WTC11 (cell line): Measurements from ENCODE around the gene ZNF451. TPM values are rescaled to one million over a fixed set of nuclear protein-coding genes. Genes with fewer than 3 reads are reported as not detected.

Experiments
- ATAC-seq: fragments of 200-7000 bp; cut with Tn5 transposase; 2 replicates; pipeline ENCODE4 v1.10.0; 2021; ENCODE audit warnings: mild to moderate bottlenecking, moderate library complexity
- CTCF ChIA-PET: fragments of 300-600 bp; sonication (Branson Sonifier 250); formaldehyde crosslinking; loops from one replicate; lab custom pipeline; 2021; ENCODE audit warnings: antibody characterized with exemption; lab: Charles Lee
- POLR2A ChIA-PET: fragments of 350-600 bp; sonication (Branson Sonifier 250); formaldehyde crosslinking; loops from one replicate; lab custom pipeline; 2021; ENCODE audit warnings: antibody characterized with exemption; lab: Charles Lee
- DNase-seq: peaks from one replicate; pipeline ENCODE4 v3.0.0; 2021; ENCODE audit warnings: low spot score
- H3K27ac Mint-ChIP-seq: 2 replicates; pipeline ENCODE4 v1.8.0; 2021; ENCODE audit warnings: mixed read lengths
- H3K27me3 Mint-ChIP-seq: 2 replicates; pipeline ENCODE4 v1.8.0; 2021; ENCODE audit warnings: low read depth, mild to moderate bottlenecking, moderate library complexity, mixed read lengths
- H3K36me3 Mint-ChIP-seq: 2 replicates; pipeline ENCODE4 v1.8.0; 2021; ENCODE audit warnings: mixed read lengths
- H3K4me1 Mint-ChIP-seq: 2 replicates; pipeline ENCODE4 v1.8.0; 2022; ENCODE audit warnings: mixed read lengths
- H3K4me3 Mint-ChIP-seq: 2 replicates; pipeline ENCODE4 v1.8.0; 2021; ENCODE audit warnings: mild to moderate bottlenecking, moderate library complexity, mixed read lengths
- H3K9me3 Mint-ChIP-seq: 2 replicates; pipeline ENCODE4 v1.8.0; 2021; ENCODE audit warnings: mixed read lengths
- FOXP1 ChIP-seq: sonication (generic); formaldehyde crosslinking; IDR thresholded peaks from 2 replicates; pipeline ENCODE4 v1.8.0; 2022; ENCODE audit warnings: missing genetic modification reagents, mild to moderate bottlenecking, moderate library complexity, borderline replicate concordance
- GABPB1 ChIP-seq: sonication (generic); formaldehyde crosslinking; IDR thresholded peaks from 2 replicates; pipeline ENCODE4 v1.8.1; 2023; ENCODE audit warnings: mild to moderate bottlenecking, missing genetic modification reagents
- GRHL2 ChIP-seq: fragments of 250-450 bp; sonication (Bioruptor Pico); IDR thresholded peaks from 2 replicates; pipeline ENCODE4 v1.8.0; 2022; ENCODE audit warnings: mild to moderate bottlenecking, moderate library complexity; ENCODE audit not compliant: insufficient replicate concordance, severe bottlenecking
- MXD4 ChIP-seq: fragments of 250-450 bp; sonication (Bioruptor Pico); IDR thresholded peaks from 2 replicates; pipeline ENCODE4 v1.8.0; 2021; ENCODE audit warnings: mild to moderate bottlenecking, moderate library complexity, borderline replicate concordance
- NFATC4 ChIP-seq: fragments of 250-450 bp; sonication (Bioruptor Pico); IDR thresholded peaks from 2 replicates; pipeline ENCODE4 v1.9.0; 2021; ENCODE audit warnings: mild to moderate bottlenecking
- SMAD4 ChIP-seq: sonication (generic); formaldehyde crosslinking; IDR thresholded peaks from 2 replicates; pipeline ENCODE4 v1.8.0; 2022; ENCODE audit warnings: mild to moderate bottlenecking, missing genetic modification reagents
- ZNF121 ChIP-seq: sonication (generic); formaldehyde crosslinking; IDR thresholded peaks from 2 replicates; pipeline ENCODE4 v1.8.0; 2023; ENCODE audit warnings: missing genetic modification reagents
- ZNF317 ChIP-seq: sonication (generic); formaldehyde crosslinking; IDR thresholded peaks from 2 replicates; pipeline ENCODE4 v1.8.1; 2023; ENCODE audit warnings: low read depth, mild to moderate bottlenecking, moderate library complexity, missing genetic modification reagents, borderline replicate concordance
- total RNA-seq: library from RNA; stranded (reverse); gene quantifications from 3 replicates; pipeline ENCODE4 v1.2.3, GENCODE V29; 2021
- TF ChIP-seq, protein P1 (sequence below): sonication (generic); formaldehyde crosslinking; IDR thresholded peaks from 2 replicates; pipeline ENCODE4 v1.8.0; 2023; ENCODE audit warnings: missing genetic modification reagents, mild to moderate bottlenecking, borderline replicate concordance
- TF ChIP-seq, protein P2 (sequence below): sonication (generic); formaldehyde crosslinking; IDR thresholded peaks from 2 replicates; pipeline ENCODE4 v1.8.0; 2022; ENCODE audit warnings: mild to moderate bottlenecking, missing genetic modification reagents
- TF ChIP-seq, protein P3 (sequence below): sonication (generic); formaldehyde crosslinking; IDR thresholded peaks from 2 replicates; pipeline ENCODE4 v1.8.1; 2023; ENCODE audit warnings: mild to moderate bottlenecking, missing genetic modification reagents, moderate library complexity
- TF ChIP-seq, protein P4 (sequence below): sonication (generic); formaldehyde crosslinking; IDR thresholded peaks from 2 replicates; pipeline ENCODE4 v1.8.1; 2023; ENCODE audit warnings: mild to moderate bottlenecking, moderate library complexity, missing genetic modification reagents
- TF ChIP-seq, protein P5 (sequence below): sonication (generic); formaldehyde crosslinking; IDR thresholded peaks from 2 replicates; pipeline ENCODE4 v1.8.0; 2022; ENCODE audit warnings: missing genetic modification reagents
- TF ChIP-seq, protein P6 (sequence below): fragments of 250-450 bp; sonication (Bioruptor Pico); conservative IDR thresholded peaks from 2 replicates; pipeline ENCODE4 v1.9.0; 2021; ENCODE audit warnings: mild to moderate bottlenecking

The ZNF451 gene
- total RNA-seq, 1 experiment from 2014 or later: 55.4 TPM

DNA sequence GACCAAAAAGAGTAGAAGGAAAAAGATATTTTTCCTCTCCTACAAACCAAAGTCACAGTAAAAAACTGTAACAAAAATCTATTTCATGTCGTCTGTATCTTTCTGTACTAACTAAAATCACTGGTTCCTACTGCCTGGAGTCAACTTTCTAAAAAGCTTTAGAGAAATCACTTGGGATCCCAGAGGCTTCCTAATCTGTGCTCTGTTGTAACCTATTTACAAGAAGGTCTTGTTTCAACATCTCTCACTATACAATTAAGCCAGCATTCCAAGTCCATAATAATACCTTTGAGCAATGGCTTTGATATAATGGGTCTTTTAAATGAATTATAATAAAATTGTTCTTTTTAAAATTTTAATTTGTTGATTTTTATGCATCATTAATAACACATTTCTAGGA lies 111.7 kb downstream of the ZNF451 start (continued):
- TF ChIP-seq, protein P1, sequence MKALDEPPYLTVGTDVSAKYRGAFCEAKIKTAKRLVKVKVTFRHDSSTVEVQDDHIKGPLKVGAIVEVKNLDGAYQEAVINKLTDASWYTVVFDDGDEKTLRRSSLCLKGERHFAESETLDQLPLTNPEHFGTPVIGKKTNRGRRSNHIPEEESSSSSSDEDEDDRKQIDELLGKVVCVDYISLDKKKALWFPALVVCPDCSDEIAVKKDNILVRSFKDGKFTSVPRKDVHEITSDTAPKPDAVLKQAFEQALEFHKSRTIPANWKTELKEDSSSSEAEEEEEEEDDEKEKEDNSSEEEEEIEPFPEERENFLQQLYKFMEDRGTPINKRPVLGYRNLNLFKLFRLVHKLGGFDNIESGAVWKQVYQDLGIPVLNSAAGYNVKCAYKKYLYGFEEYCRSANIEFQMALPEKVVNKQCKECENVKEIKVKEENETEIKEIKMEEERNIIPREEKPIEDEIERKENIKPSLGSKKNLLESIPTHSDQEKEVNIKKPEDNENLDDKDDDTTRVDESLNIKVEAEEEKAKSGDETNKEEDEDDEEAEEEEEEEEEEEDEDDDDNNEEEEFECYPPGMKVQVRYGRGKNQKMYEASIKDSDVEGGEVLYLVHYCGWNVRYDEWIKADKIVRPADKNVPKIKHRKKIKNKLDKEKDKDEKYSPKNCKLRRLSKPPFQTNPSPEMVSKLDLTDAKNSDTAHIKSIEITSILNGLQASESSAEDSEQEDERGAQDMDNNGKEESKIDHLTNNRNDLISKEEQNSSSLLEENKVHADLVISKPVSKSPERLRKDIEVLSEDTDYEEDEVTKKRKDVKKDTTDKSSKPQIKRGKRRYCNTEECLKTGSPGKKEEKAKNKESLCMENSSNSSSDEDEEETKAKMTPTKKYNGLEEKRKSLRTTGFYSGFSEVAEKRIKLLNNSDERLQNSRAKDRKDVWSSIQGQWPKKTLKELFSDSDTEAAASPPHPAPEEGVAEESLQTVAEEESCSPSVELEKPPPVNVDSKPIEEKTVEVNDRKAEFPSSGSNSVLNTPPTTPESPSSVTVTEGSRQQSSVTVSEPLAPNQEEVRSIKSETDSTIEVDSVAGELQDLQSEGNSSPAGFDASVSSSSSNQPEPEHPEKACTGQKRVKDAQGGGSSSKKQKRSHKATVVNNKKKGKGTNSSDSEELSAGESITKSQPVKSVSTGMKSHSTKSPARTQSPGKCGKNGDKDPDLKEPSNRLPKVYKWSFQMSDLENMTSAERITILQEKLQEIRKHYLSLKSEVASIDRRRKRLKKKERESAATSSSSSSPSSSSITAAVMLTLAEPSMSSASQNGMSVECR (CRISPR knock-in tag): no peak
- no peak for TF ChIP-seq MXD4 (CRISPR knock-in tag)
- TF ChIP-seq, protein P2, sequence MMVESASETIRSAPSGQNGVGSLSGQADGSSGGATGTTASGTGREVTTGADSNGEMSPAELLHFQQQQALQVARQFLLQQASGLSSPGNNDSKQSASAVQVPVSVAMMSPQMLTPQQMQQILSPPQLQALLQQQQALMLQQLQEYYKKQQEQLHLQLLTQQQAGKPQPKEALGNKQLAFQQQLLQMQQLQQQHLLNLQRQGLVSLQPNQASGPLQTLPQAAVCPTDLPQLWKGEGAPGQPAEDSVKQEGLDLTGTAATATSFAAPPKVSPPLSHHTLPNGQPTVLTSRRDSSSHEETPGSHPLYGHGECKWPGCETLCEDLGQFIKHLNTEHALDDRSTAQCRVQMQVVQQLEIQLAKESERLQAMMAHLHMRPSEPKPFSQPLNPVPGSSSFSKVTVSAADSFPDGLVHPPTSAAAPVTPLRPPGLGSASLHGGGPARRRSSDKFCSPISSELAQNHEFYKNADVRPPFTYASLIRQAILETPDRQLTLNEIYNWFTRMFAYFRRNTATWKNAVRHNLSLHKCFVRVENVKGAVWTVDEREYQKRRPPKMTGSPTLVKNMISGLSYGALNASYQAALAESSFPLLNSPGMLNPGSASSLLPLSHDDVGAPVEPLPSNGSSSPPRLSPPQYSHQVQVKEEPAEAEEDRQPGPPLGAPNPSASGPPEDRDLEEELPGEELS (CRISPR knock-in tag): no peak
- TF ChIP-seq FOXP1: no peak
- no peak for TF ChIP-seq SMAD4 (CRISPR knock-in tag)
- TF ChIP-seq, protein P3, sequence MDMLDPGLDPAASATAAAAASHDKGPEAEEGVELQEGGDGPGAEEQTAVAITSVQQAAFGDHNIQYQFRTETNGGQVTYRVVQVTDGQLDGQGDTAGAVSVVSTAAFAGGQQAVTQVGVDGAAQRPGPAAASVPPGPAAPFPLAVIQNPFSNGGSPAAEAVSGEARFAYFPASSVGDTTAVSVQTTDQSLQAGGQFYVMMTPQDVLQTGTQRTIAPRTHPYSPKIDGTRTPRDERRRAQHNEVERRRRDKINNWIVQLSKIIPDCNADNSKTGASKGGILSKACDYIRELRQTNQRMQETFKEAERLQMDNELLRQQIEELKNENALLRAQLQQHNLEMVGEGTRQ: no peak
- no peak for TF ChIP-seq GABPB1 (CRISPR knock-in tag)
- TF ChIP-seq GRHL2: no peak
- TF ChIP-seq, protein P4, sequence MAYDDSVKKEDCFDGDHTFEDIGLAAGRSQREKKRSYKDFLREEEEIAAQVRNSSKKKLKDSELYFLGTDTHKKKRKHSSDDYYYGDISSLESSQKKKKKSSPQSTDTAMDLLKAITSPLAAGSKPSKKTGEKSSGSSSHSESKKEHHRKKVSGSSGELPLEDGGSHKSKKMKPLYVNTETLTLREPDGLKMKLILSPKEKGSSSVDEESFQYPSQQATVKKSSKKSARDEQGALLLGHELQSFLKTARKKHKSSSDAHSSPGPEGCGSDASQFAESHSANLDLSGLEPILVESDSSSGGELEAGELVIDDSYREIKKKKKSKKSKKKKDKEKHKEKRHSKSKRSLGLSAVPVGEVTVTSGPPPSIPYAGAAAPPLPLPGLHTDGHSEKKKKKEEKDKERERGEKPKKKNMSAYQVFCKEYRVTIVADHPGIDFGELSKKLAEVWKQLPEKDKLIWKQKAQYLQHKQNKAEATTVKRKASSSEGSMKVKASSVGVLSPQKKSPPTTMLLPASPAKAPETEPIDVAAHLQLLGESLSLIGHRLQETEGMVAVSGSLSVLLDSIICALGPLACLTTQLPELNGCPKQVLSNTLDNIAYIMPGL (CRISPR knock-in tag): no peak
- TF ChIP-seq, all 79 proteins: peak for 0

DNA sequence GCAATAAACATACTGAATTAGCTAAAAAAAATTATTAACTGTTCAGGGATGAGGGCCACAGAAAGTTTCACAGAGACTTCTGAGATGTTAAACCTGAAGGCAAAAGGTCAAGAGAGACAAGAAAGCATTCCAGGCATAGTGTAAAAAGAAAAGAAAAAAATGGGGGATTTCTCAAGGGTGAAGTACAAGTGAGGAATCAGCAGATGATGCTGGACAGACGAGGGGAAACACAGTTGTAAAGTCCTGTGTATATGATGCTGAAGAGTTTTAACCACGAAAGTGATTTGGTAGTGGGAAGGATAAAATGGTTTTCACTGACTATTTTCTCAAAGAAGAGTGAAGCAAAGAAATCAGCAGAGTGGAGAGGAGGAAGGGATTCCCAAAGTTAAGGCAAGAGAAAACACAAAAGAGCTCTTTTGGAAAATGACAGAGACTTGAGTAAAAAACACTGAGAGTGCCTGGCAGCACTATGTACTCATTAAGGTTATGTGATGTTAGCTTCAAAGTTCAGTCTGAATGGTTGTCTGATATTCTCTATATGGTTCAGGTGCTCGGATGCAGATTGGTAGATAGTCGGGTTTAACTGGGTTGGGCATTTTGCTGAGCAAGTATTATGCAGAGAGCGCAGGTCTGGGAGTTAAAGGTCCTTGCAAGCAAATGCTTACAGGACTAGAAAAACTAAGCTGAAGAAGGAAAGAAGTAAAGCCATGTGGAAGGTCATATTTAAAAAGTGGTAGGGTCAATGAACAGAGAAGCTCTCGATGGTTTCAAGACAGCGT lies 115.8 kb downstream of the ZNF451 start:
- Mint-ChIP-seq H3K27me3 (no peaks in the 10 kb centered on the region), H3K9me3 (no peaks in the 10 kb centered on the region), H3K27ac (peak overlapping the region; percentile 31), H3K4me1 (peaks cover 17% of the 10 kb centered on the region), H3K36me3 (0 out of 2 replicates have a peak, but pooled peaks cover 4% of the 10 kb centered on the region), H3K4me3 (no peak overlapping the region)
- no peak for ATAC-seq
- ChIA-PET POLR2A (no interaction called here), CTCF (interaction anchor here (1.0 to 2.4 kb wide), 2 partner anchors 16 to 251 kb away, joined by 3 to 7 read pairs; partner anchors contain the start of genes BEND6 and RAB23)
- DNase-seq: no peak
- no peak for TF ChIP-seq ZNF317 (CRISPR knock-in tag)
- TF ChIP-seq, protein P1 (CRISPR knock-in tag): no peak
- TF ChIP-seq, protein P5, sequence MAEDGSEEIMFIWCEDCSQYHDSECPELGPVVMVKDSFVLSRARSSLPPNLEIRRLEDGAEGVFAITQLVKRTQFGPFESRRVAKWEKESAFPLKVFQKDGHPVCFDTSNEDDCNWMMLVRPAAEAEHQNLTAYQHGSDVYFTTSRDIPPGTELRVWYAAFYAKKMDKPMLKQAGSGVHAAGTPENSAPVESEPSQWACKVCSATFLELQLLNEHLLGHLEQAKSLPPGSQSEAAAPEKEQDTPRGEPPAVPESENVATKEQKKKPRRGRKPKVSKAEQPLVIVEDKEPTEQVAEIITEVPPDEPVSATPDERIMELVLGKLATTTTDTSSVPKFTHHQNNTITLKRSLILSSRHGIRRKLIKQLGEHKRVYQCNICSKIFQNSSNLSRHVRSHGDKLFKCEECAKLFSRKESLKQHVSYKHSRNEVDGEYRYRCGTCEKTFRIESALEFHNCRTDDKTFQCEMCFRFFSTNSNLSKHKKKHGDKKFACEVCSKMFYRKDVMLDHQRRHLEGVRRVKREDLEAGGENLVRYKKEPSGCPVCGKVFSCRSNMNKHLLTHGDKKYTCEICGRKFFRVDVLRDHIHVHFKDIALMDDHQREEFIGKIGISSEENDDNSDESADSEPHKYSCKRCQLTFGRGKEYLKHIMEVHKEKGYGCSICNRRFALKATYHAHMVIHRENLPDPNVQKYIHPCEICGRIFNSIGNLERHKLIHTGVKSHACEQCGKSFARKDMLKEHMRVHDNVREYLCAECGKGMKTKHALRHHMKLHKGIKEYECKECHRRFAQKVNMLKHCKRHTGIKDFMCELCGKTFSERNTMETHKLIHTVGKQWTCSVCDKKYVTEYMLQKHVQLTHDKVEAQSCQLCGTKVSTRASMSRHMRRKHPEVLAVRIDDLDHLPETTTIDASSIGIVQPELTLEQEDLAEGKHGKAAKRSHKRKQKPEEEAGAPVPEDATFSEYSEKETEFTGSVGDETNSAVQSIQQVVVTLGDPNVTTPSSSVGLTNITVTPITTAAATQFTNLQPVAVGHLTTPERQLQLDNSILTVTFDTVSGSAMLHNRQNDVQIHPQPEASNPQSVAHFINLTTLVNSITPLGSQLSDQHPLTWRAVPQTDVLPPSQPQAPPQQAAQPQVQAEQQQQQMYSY (CRISPR knock-in tag): no peak
- TF ChIP-seq, protein P6, sequence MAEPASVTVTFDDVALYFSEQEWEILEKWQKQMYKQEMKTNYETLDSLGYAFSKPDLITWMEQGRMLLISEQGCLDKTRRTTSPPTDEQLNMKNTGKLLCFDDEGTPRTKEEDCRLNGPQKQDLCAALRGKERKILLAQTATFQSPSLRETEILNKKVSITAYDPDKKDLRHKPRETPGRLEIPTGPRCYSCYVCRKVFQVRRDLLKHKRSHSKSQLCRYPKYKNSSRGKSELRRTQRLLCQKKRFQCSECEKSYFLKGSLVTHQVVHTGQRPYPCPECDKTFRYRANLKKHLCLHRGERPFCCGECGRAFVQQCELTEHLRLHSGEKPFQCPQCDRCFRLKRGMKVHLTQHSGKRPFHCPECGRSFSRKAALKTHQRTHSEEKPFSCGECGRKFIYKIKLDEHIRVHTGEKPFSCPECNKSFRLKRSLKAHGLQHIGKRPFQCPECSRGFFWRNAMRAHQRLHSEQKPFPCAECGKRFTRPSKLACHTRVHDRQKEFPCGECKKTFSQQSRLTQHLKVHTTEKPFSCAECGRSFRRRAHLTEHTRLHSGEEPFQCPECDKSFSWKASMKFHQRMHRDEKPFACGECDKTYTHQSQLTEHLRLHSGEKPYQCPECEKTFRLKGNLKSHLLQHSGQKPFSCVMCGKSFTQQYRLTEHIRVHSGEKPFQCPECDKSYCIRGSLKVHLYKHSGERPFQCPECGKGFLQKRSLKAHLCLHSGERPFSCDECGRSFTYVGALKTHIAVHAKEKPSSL (CRISPR knock-in tag): no peak
- TF ChIP-seq ZNF121: no peak
- no peak for TF ChIP-seq NFATC4 (CRISPR knock-in tag)
